HepG2 (cell line): ENCODE measurements around the gene RPLP2. TPM values are rescaled to one million over a fixed set of nuclear protein-coding genes. Genes with fewer than 3 reads are reported as not detected.

ENCODE experiments used
- FLYWCH1 ChIP-seq: sonication (generic); formaldehyde crosslinking; IDR thresholded peaks from 2 replicates; pipeline ENCODE4 v1.8.1; 2023; ENCODE audit warnings: mild to moderate bottlenecking, missing genetic modification reagents
- FOSL2 ChIP-seq: sonication (generic); formaldehyde crosslinking; IDR thresholded peaks from 2 replicates; pipeline ENCODE4 v1.4.0; 2020; ENCODE audit warnings: missing genetic modification reagents
- HIVEP1 ChIP-seq: sonication (generic); formaldehyde crosslinking; IDR thresholded peaks from 2 replicates; pipeline ENCODE4 v1.4.0; 2020; ENCODE audit warnings: mild to moderate bottlenecking, missing genetic modification reagents
- HNF4G ChIP-seq, 2 experiments: sonication (generic) in 1 of 2; formaldehyde crosslinking in 1 of 2; IDR thresholded peaks; 2 replicates each; pipeline versions ENCODE4 v1.4.0 to v1.6.1; 2011 to 2020; ENCODE audit warnings: borderline replicate concordance in 2 of 2, low read depth in 2 of 2, mild to moderate bottlenecking in 2 of 2, low read length in 1 of 2, missing genetic modification reagents in 1 of 2, moderate library complexity in 1 of 2
- HOXA3 ChIP-seq: sonication (generic); formaldehyde crosslinking; IDR thresholded peaks from 2 replicates; pipeline ENCODE4 v1.5.0; 2020; ENCODE audit warnings: missing genetic modification reagents
- KDM2A ChIP-seq: sonication (generic); formaldehyde crosslinking; IDR thresholded peaks from 2 replicates; pipeline ENCODE4 v1.4.0; 2020; ENCODE audit warnings: low read depth, missing genetic modification reagents, borderline replicate concordance
- PHF20 ChIP-seq: sonication (generic); formaldehyde crosslinking; IDR thresholded peaks from 2 replicates; pipeline ENCODE4 v1.5.0; 2020; ENCODE audit warnings: mild to moderate bottlenecking, missing genetic modification reagents
- STAT5B ChIP-seq: sonication (generic); formaldehyde crosslinking; IDR thresholded peaks from 2 replicates; pipeline ENCODE4 v1.4.0; 2020; ENCODE audit warnings: missing genetic modification reagents
- TEAD2 ChIP-seq: sonication (generic); formaldehyde crosslinking; IDR thresholded peaks from 2 replicates; pipeline ENCODE4 v1.9.0; 2021; ENCODE audit warnings: missing genetic modification reagents
- ZFP36L1 ChIP-seq: sonication (generic); formaldehyde crosslinking; IDR thresholded peaks from 2 replicates; pipeline ENCODE4 v1.8.0; 2022; ENCODE audit warnings: mild to moderate bottlenecking, missing genetic modification reagents, moderate library complexity
- ZNF263 ChIP-seq: sonication (generic); formaldehyde crosslinking; IDR thresholded peaks from 2 replicates; pipeline ENCODE4 v1.4.0; 2020; ENCODE audit warnings: missing genetic modification reagents
- ZNF44 ChIP-seq: sonication (generic); formaldehyde crosslinking; IDR thresholded peaks from 2 replicates; pipeline ENCODE4 v1.5.1; 2020; ENCODE audit warnings: mild to moderate bottlenecking, missing genetic modification reagents
- ZNF550 ChIP-seq: sonication (generic); formaldehyde crosslinking; IDR thresholded peaks from 2 replicates; pipeline ENCODE4 v1.4.0; 2020; ENCODE audit warnings: mild to moderate bottlenecking, missing genetic modification reagents, borderline replicate concordance
- ZNF75D ChIP-seq: sonication (generic); formaldehyde crosslinking; IDR thresholded peaks from 2 replicates; pipeline ENCODE4 v1.8.1; 2023; ENCODE audit warnings: missing genetic modification reagents, mild to moderate bottlenecking, borderline replicate concordance
- polyA plus RNA-seq, 8 experiments: library from polyadenylated mRNA; depleted of rRNA in 3 of 8; stranded (reverse) in 7 of 8; unstranded in 1 of 8; fragments of >200 nt; fragmentation: Illumina TruSeq in 4 of 8; extraction: Trizol in 4 of 8; gene quantifications; 2 replicates each; pipeline versions ENCODE4 v1.2.1 to v1.2.3, GENCODE V29; 2011 to 2016; ENCODE audit warnings: low read depth in 4 of 8, missing spikeins in 1 of 8, mixed read lengths in 1 of 8; ENCODE audit not compliant: insufficient read depth in 1 of 8
- total RNA-seq, 5 experiments: library from RNA; depleted of rRNA; stranded (reverse); fragments of >200 nt; fragmentation: Illumina TruSeq; extraction: Trizol; gene quantifications; 2 replicates each; pipeline ENCODE4 v1.2.3, GENCODE V29; 2016; ENCODE audit warnings: low read depth in 1 of 5
- TF ChIP-seq, protein P1 (sequence below): sonication (generic); formaldehyde crosslinking; IDR thresholded peaks from 2 replicates; pipeline ENCODE4 v1.4.0; 2020; ENCODE audit warnings: missing genetic modification reagents, borderline replicate concordance
- TF ChIP-seq, protein P2 (sequence below): sonication (generic); formaldehyde crosslinking; IDR thresholded peaks from 2 replicates; pipeline ENCODE4 v1.4.0; 2020; ENCODE audit warnings: missing genetic modification reagents
- TF ChIP-seq, protein P3 (sequence below): sonication (generic); formaldehyde crosslinking; IDR thresholded peaks from 2 replicates; pipeline ENCODE4 v1.5.1; 2020; ENCODE audit warnings: mild to moderate bottlenecking, missing genetic modification reagents, moderate library complexity
- TF ChIP-seq, protein P4 (sequence below): sonication (generic); formaldehyde crosslinking; conservative IDR thresholded peaks from 2 replicates; pipeline ENCODE4 v1.4.0; 2020; ENCODE audit warnings: mild to moderate bottlenecking, missing genetic modification reagents, moderate library complexity

Gene RPLP2
- total and polyA plus RNA-seq, 2 of the 13 experiments (the other 11 are each of a cell fraction or from before 2014, with no cell fraction given), result 978 to 2,106 TPM

DNA sequence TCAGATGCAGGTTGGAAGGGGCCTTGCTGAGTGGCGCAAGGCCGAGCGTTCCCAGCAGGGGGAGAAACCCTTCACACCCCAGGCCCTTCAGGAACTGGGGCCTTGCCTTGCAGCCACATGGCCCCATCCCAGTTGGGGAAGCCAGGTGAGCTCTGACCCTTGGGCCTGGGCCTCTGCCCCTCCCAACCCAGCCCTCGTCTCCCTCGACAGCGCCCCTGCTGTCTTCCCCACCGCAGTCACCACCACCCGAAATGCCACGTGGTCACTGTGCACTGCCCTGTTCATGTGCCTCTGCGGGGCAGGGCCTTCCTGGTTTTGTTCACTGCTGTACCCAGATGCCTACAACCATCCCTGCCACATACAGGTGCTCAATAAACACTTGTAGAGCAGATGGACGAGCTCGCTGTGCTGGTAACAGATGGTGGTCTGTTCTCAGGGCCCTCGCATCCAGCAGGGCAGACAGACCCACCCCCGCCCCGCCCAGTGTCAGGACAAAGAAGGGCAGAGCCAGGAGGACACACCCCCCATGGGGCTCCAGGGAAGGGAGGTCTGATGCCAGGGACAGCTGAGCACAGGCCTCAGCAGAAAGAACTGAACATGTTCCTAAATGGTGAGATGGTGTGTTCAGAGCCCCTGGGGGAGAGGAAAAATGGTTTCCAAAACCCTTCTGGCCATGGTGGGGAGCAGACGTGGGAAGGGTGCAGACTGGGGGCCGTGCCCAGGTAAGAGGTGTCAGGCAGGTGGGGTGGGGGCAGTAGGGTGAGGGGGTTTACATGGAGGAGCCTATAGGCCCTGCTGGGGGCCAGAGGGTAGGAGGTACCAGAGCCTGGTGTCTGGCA, 28.9 kb downstream of the RPLP2 start (continued):
- TF ChIP-seq, protein P1, sequence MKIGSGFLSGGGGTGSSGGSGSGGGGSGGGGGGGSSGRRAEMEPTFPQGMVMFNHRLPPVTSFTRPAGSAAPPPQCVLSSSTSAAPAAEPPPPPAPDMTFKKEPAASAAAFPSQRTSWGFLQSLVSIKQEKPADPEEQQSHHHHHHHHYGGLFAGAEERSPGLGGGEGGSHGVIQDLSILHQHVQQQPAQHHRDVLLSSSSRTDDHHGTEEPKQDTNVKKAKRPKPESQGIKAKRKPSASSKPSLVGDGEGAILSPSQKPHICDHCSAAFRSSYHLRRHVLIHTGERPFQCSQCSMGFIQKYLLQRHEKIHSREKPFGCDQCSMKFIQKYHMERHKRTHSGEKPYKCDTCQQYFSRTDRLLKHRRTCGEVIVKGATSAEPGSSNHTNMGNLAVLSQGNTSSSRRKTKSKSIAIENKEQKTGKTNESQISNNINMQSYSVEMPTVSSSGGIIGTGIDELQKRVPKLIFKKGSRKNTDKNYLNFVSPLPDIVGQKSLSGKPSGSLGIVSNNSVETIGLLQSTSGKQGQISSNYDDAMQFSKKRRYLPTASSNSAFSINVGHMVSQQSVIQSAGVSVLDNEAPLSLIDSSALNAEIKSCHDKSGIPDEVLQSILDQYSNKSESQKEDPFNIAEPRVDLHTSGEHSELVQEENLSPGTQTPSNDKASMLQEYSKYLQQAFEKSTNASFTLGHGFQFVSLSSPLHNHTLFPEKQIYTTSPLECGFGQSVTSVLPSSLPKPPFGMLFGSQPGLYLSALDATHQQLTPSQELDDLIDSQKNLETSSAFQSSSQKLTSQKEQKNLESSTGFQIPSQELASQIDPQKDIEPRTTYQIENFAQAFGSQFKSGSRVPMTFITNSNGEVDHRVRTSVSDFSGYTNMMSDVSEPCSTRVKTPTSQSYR (CRISPR knock-in tag), result peak; percentile 57; the same call in 1 of the 2 replicates
- TF ChIP-seq HOXA3 (CRISPR knock-in tag) (peak; percentile 76), ZNF44 (no peak), ZNF263 (CRISPR knock-in tag) (no peak), HIVEP1 (CRISPR knock-in tag) (no peak), PHF20 (CRISPR knock-in tag) (0 out of 2 replicates have a peak, but pooled peaks have one; percentile 30), STAT5B (CRISPR knock-in tag) (no peak), ZNF75D (CRISPR knock-in tag) (no peak), TEAD2 (CRISPR knock-in tag) (no peak), ZFP36L1 (CRISPR knock-in tag) (no peak), ZNF550 (CRISPR knock-in tag) (no peak), FOSL2 (CRISPR knock-in tag) (peak; percentile 48; the same call in 1 of the 2 replicates), FLYWCH1 (CRISPR knock-in tag) (0 out of 2 replicates have a peak, but pooled peaks have one; percentile 81), HNF4G (IDR thresholded peaks at IDR 0.05; ENCODE audit: borderline replicate concordance, low read depth, low read length) (peak; percentile 82), HNF4G (CRISPR knock-in tag; IDR thresholded peaks at IDR 0.05; ENCODE audit: borderline replicate concordance, low read depth) (peak; percentile 83; the same call in 1 of the 2 replicates), KDM2A (CRISPR knock-in tag) (peak; percentile 84)
- TF ChIP-seq, protein P2, sequence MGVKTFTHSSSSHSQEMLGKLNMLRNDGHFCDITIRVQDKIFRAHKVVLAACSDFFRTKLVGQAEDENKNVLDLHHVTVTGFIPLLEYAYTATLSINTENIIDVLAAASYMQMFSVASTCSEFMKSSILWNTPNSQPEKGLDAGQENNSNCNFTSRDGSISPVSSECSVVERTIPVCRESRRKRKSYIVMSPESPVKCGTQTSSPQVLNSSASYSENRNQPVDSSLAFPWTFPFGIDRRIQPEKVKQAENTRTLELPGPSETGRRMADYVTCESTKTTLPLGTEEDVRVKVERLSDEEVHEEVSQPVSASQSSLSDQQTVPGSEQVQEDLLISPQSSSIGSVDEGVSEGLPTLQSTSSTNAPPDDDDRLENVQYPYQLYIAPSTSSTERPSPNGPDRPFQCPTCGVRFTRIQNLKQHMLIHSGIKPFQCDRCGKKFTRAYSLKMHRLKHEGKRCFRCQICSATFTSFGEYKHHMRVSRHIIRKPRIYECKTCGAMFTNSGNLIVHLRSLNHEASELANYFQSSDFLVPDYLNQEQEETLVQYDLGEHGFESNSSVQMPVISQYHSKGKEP, result no peak
- TF ChIP-seq, protein P3, sequence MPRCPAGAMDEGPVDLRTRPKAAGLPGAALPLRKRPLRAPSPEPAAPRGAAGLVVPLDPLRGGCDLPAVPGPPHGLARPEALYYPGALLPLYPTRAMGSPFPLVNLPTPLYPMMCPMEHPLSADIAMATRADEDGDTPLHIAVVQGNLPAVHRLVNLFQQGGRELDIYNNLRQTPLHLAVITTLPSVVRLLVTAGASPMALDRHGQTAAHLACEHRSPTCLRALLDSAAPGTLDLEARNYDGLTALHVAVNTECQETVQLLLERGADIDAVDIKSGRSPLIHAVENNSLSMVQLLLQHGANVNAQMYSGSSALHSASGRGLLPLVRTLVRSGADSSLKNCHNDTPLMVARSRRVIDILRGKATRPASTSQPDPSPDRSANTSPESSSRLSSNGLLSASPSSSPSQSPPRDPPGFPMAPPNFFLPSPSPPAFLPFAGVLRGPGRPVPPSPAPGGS (CRISPR knock-in tag), result no peak
- TF ChIP-seq, protein P4, sequence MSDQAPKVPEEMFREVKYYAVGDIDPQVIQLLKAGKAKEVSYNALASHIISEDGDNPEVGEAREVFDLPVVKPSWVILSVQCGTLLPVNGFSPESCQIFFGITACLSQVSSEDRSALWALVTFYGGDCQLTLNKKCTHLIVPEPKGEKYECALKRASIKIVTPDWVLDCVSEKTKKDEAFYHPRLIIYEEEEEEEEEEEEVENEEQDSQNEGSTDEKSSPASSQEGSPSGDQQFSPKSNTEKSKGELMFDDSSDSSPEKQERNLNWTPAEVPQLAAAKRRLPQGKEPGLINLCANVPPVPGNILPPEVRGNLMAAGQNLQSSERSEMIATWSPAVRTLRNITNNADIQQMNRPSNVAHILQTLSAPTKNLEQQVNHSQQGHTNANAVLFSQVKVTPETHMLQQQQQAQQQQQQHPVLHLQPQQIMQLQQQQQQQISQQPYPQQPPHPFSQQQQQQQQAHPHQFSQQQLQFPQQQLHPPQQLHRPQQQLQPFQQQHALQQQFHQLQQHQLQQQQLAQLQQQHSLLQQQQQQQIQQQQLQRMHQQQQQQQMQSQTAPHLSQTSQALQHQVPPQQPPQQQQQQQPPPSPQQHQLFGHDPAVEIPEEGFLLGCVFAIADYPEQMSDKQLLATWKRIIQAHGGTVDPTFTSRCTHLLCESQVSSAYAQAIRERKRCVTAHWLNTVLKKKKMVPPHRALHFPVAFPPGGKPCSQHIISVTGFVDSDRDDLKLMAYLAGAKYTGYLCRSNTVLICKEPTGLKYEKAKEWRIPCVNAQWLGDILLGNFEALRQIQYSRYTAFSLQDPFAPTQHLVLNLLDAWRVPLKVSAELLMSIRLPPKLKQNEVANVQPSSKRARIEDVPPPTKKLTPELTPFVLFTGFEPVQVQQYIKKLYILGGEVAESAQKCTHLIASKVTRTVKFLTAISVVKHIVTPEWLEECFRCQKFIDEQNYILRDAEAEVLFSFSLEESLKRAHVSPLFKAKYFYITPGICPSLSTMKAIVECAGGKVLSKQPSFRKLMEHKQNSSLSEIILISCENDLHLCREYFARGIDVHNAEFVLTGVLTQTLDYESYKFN (CRISPR knock-in tag), result peak; percentile 48
